HEK293 (cell line): ENCODE results near the gene CEBPB.
"Not testable (repeated sequence)": the region's sequence is repeated elsewhere in the genome, so short reads cannot be mapped to it uniquely, and the experiment has no call there.

Experiments
- CTCF ChIA-PET: fragments of 350-600 bp; formaldehyde crosslinking; extraction: SDS; loops from one replicate; lab custom pipeline; 2021; ENCODE audit warnings: antibody characterized with exemption; lab: Yijun Ruan, JAX
- POLR2A ChIA-PET: fragments of 300-600 bp; formaldehyde crosslinking; extraction: SDS; loops from one replicate; lab custom pipeline; 2020; ENCODE audit warnings: antibody characterized with exemption, inconsistent platforms; lab: Yijun Ruan, JAX
- H3K27ac ChIP-seq: fragments of 200-500 bp; sonication (Bioruptor generic); 2 replicates; pipeline ENCODE4 v1.5.1; 2014; ENCODE audit warnings: low read depth, low read length, control low read depth, inconsistent platforms; ENCODE audit errors: extremely low read depth
- H3K36me3 ChIP-seq, 2 experiments: fragments of 200-500 bp in 1 of 2; sonication (Bioruptor generic) in 1 of 2; 1 replicate in 1 of 2; 2 replicates in 1 of 2; pipeline ENCODE4 v1.5.1; 2014 to 2017; ENCODE audit warnings: inconsistent platforms in 2 of 2, low read length in 2 of 2; ENCODE audit not compliant: control insufficient read depth in 2 of 2, insufficient read depth in 1 of 2
- H3K4me1 ChIP-seq: fragments of 200-500 bp; sonication (Bioruptor generic); 2 replicates; pipeline ENCODE4 v1.5.1; 2014; ENCODE audit warnings: mild to moderate bottlenecking, low read length, inconsistent platforms; ENCODE audit not compliant: control insufficient read depth, insufficient read depth
- H3K4me3 ChIP-seq: 2 replicates; pipeline ENCODE4 v1.5.1; 2011; ENCODE audit warnings: low read depth, mild to moderate bottlenecking, control low read depth, low read length, moderate library complexity
- H3K9me3 ChIP-seq: fragments of 200-500 bp; sonication (Bioruptor generic); 2 replicates; pipeline ENCODE4 v1.5.1; 2014; ENCODE audit warnings: low read depth, low read length, inconsistent platforms; ENCODE audit not compliant: control insufficient read depth, insufficient read depth
- HOXC10 ChIP-seq: sonication (generic); formaldehyde crosslinking; IDR thresholded peaks from 2 replicates; pipeline ENCODE4 v1.8.1; 2023; ENCODE audit warnings: mild to moderate bottlenecking, missing genetic modification reagents
- KLF7 ChIP-seq: fragments of 450-650 bp; formaldehyde crosslinking; IDR thresholded peaks from 2 replicates; pipeline ENCODE4 v1.5.1; 2016; ENCODE audit warnings: missing biosample characterization, missing genetic modification characterization, borderline replicate concordance
- SCRT1 ChIP-seq: fragments of 450-650 bp; formaldehyde crosslinking; IDR thresholded peaks from 2 replicates; pipeline ENCODE4 v1.5.1; 2016; ENCODE audit warnings: missing biosample characterization, missing genetic modification characterization, borderline replicate concordance
- SP2 ChIP-seq: fragments of 450-650 bp; formaldehyde crosslinking; IDR thresholded peaks from 2 replicates; pipeline ENCODE4 v1.5.1; 2016; ENCODE audit warnings: missing biosample characterization, missing genetic modification characterization
- ZBTB10 ChIP-seq: fragments of 450-650 bp; formaldehyde crosslinking; IDR thresholded peaks from 2 replicates; pipeline ENCODE4 v1.5.1; 2016; ENCODE audit warnings: missing biosample characterization, missing genetic modification characterization
- ZFHX2 ChIP-seq: fragments of 450-650 bp; formaldehyde crosslinking; conservative IDR thresholded peaks from 2 replicates; pipeline ENCODE4 v1.5.1; 2016; ENCODE audit warnings: missing biosample characterization, missing genetic modification characterization
- ZFP69B ChIP-seq: fragments of 450-650 bp; formaldehyde crosslinking; IDR thresholded peaks from 2 replicates; pipeline ENCODE4 v1.5.1; 2016; ENCODE audit warnings: missing biosample characterization, missing genetic modification characterization
- ZNF18 ChIP-seq: fragments of 450-650 bp; formaldehyde crosslinking; IDR thresholded peaks from 2 replicates; pipeline ENCODE4 v1.5.1; 2016; ENCODE audit warnings: missing biosample characterization, missing genetic modification characterization
- ZNF223 ChIP-seq: fragments of 450-650 bp; formaldehyde crosslinking; IDR thresholded peaks from 2 replicates; pipeline ENCODE4 v1.5.1; 2016; ENCODE audit warnings: missing biosample characterization, missing genetic modification characterization
- ZNF26 ChIP-seq: fragments of 450-650 bp; formaldehyde crosslinking; IDR thresholded peaks from 2 replicates; pipeline ENCODE4 v1.5.1; 2016; ENCODE audit warnings: missing biosample characterization, missing genetic modification characterization
- ZNF398 ChIP-seq: fragments of 450-650 bp; formaldehyde crosslinking; IDR thresholded peaks from 2 replicates; pipeline ENCODE4 v1.5.1; 2017; ENCODE audit warnings: missing biosample characterization, missing genetic modification characterization
- ZNF518A ChIP-seq: fragments of 450-650 bp; formaldehyde crosslinking; conservative IDR thresholded peaks from 2 replicates; pipeline ENCODE4 v1.5.1; 2016; ENCODE audit warnings: low read depth, missing biosample characterization, missing genetic modification characterization
- ZNF571 ChIP-seq: fragments of 450-650 bp; formaldehyde crosslinking; IDR thresholded peaks from 2 replicates; pipeline ENCODE4 v1.5.0; 2017; ENCODE audit warnings: missing biosample characterization, missing genetic modification characterization

Gene CEBPB

GRCh38 chr20:50200482-50201104 is 10.0 kb downstream of the CEBPB start (continued):
- TF ChIP-seq ZNF518A (tag by site-specific recombination) (no peak), SP2 (tag by site-specific recombination) (no peak), ZFHX2 (tag by site-specific recombination) (no peak), ZNF571 (tag by site-specific recombination) (no peak), ZNF223 (tag by site-specific recombination) (no peak), ZNF398 (tag by site-specific recombination) (no peak), HOXC10 (no peak), ZFP69B (no peak), KLF7 (no peak), ZNF26 (tag by site-specific recombination) (no peak), ZBTB10 (tag by site-specific recombination) (no peak), SCRT1 (no peak), ZNF18 (tag by site-specific recombination) (no peak)
- TF ChIP-seq, all 188 proteins: peak for 0

- H3K4me3 ChIP-seq, POLR2A ChIA-PET, H3K4me1 ChIP-seq, H3K27ac ChIP-seq, H3K36me3 ChIP-seq, H3K9me3 ChIP-seq: not testable (repeated sequence)
- CTCF ChIA-PET, result interaction anchor here (0.8 to 1.2 kb wide), 2 partner anchors 10 to 88 kb away, joined by 3 read pairs; no protein-coding TSS in a partner anchor
Observed at GRCh38 chr20:50201710-50202109, 11.1 kb downstream of the CEBPB start.
